Cerebellar cortex (tissue), 1 donor: ENCODE measurements around the gene RGP1.

Experiments
- DNase-seq: peaks from one replicate; pipeline ENCODE4 v3.0.0-alpha.2; 2015; ENCODE audit warnings: low spot score

RGP1 gene

GRCh38 chr9:35723426-35723825 is 25.7 kb upstream of the RGP1 start:
- no peak for DNase-seq

- no peak for DNase-seq
Observed at GRCh38 chr9:35723908-35724307, 25.2 kb upstream of the RGP1 start.

- DNase-seq, result no peak
Observed at GRCh38 chr9:35725362-35725761, 23.7 kb upstream of the RGP1 start.

GRCh38 chr9:35726931-35727330 is 22.2 kb upstream of the RGP1 start:
- peak; percentile 58 for DNase-seq

- DNase-seq, result no peak
Observed at GRCh38 chr9:35727676-35728040, 21.4 kb upstream of the RGP1 start.

GRCh38 chr9:35728041-35728971 is 20.8 kb upstream of the RGP1 start:
- no peak for DNase-seq

- no peak for DNase-seq
Observed at GRCh38 chr9:35729101-35729500, 20.0 kb upstream of the RGP1 start.

- DNase-seq, result peak; percentile 68
Observed at GRCh38 chr9:35729700-35730485, 19.2 kb upstream of the RGP1 start.

- DNase-seq, result no peak
Observed at GRCh38 chr9:35730486-35730854, 18.6 kb upstream of the RGP1 start.

- no peak for DNase-seq
Observed at GRCh38 chr9:35731415-35732184, 17.5 kb upstream of the RGP1 start.

GRCh38 chr9:35732185-35732799 is 16.8 kb upstream of the RGP1 start, which contains the start of the genes CREB3 and TLN1:
Gene CREB3, plus strand, starts transcription at chr9:35732666. Its CDS starts 107 bp downstream, at chr9:35732773.
Gene TLN1, minus strand, starts transcription at chr9:35732195. Its CDS starts 6,501 bp downstream, at chr9:35725694.
- DNase-seq, result peak; percentile 98

GRCh38 chr9:35732800-35733541 is 16.1 kb upstream of the RGP1 start:
- DNase-seq, result peak; percentile 55

GRCh38 chr9:35734096-35734495 is 15.0 kb upstream of the RGP1 start:
- DNase-seq, result no peak

GRCh38 chr9:35736201-35736633 is 12.9 kb upstream of the RGP1 start:
- DNase-seq, result peak; percentile 85

GRCh38 chr9:35737143-35737542 is 11.9 kb upstream of the RGP1 start:
- no peak for DNase-seq

GRCh38 chr9:35738186-35738585 is 10.9 kb upstream of the RGP1 start:
- no peak for DNase-seq

GRCh38 chr9:35738924-35739323 is 10.2 kb upstream of the RGP1 start:
- no peak for DNase-seq

GRCh38 chr9:35740243-35740642 is 8.8 kb upstream of the RGP1 start:
- no peak for DNase-seq

GRCh38 chr9:35741740-35742139 is 7.3 kb upstream of the RGP1 start:
- no peak for DNase-seq

- no peak for DNase-seq
Observed at GRCh38 chr9:35743452-35743851, 5.6 kb upstream of the RGP1 start.
